Measurements from ENCODE around the gene SHISAL1.

- TF ChIP-seq CTCF (conservative IDR thresholded peaks at IDR 0.05; ENCODE audit: low read depth, low read length): no peak
- TF ChIP-seq EZH2 (IDR thresholded peaks at IDR 0.05; ENCODE audit: low read length, unreplicated experiment): no peak
- no peak for TF ChIP-seq EZH2phosphoT487 (IDR thresholded peaks at IDR 0.05; ENCODE audit: borderline replicate concordance, low read length)
Observed at GRCh38 chr22:44275631-44275995, 37.1 kb downstream of the SHISAL1 start.

Data from PC-3 (cell line).